Breast epithelium (tissue), 3 donors: ENCODE measurements around the gene GNAI1.

Source experiments
- POLR2A ChIP-seq: fragments of 450-650 bp; IDR thresholded peaks from one replicate; pipeline ENCODE4 v1.6.1; 2016; ENCODE audit warnings: antibody characterized with exemption, mild to moderate bottlenecking, moderate library complexity
- TF ChIP-seq, protein P1 (sequence below), 3 donors: fragments of 450-650 bp; IDR thresholded peaks; one replicate each; pipeline ENCODE4 v1.5.1; 2016 to 2017; ENCODE audit warnings: antibody characterized with exemption in 3 of 3, mild to moderate bottlenecking in 3 of 3, moderate library complexity in 3 of 3

- TF ChIP-seq, protein P1, sequence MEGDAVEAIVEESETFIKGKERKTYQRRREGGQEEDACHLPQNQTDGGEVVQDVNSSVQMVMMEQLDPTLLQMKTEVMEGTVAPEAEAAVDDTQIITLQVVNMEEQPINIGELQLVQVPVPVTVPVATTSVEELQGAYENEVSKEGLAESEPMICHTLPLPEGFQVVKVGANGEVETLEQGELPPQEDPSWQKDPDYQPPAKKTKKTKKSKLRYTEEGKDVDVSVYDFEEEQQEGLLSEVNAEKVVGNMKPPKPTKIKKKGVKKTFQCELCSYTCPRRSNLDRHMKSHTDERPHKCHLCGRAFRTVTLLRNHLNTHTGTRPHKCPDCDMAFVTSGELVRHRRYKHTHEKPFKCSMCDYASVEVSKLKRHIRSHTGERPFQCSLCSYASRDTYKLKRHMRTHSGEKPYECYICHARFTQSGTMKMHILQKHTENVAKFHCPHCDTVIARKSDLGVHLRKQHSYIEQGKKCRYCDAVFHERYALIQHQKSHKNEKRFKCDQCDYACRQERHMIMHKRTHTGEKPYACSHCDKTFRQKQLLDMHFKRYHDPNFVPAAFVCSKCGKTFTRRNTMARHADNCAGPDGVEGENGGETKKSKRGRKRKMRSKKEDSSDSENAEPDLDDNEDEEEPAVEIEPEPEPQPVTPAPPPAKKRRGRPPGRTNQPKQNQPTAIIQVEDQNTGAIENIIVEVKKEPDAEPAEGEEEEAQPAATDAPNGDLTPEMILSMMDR (IDR thresholded peaks at IDR 0.05), result no peak
- no peak for TF ChIP-seq POLR2A
Observed at GRCh38 chr7:80206763-80207162, 72.1 kb downstream of the GNAI1 start.
